Esophagus squamous epithelium (tissue), 5 donors: Measurements from ENCODE around the gene MDFIC2. TPM values are rescaled to one million over a fixed set of nuclear protein-coding genes. Genes with fewer than 3 reads are reported as not detected.
"Not testable (repeated sequence)": the region's sequence is repeated elsewhere in the genome, so short reads cannot be mapped to it uniquely, and the experiment has no call there.

Experiments
- DNase-seq: peaks from one replicate; lab custom pipeline; 2025; lab: John Stamatoyannopoulos, UW
- H3K27ac ChIP-seq, 4 donors: fragments of 200-600 bp; sonication (generic); one replicate each; pipeline ENCODE4 v1.5.1; 2016 to 2019; ENCODE audit warnings: mild to moderate bottlenecking in 1 of 4
- H3K27me3 ChIP-seq, 4 donors: fragments of 200-600 bp; sonication (generic); 1 replicate in 3 of 4; 2 replicates in 1 of 4; pipeline versions ENCODE4 v1.5.1 to v1.6.0; 2017 to 2021; ENCODE audit warnings: antibody characterized with exemption in 1 of 4
- H3K36me3 ChIP-seq, 3 donors: fragments of 200-600 bp; sonication (generic); one replicate each; pipeline ENCODE4 v1.5.1; 2016 to 2019
- H3K4me1 ChIP-seq, 3 donors: fragments of 200-600 bp; sonication (generic); one replicate each; pipeline ENCODE4 v1.5.1; 2017 to 2019
- H3K4me3 ChIP-seq, 4 donors: fragments of 200-600 bp; sonication (generic); 1 replicate in 3 of 4; 2 replicates in 1 of 4; pipeline ENCODE4 v1.5.1; 2016 to 2019; ENCODE audit warnings: mild to moderate bottlenecking in 2 of 4, moderate library complexity in 1 of 4
- H3K9me3 ChIP-seq, 3 donors: fragments of 200-600 bp; sonication (generic); one replicate each; pipeline ENCODE4 v1.5.1; 2016 to 2019
- POLR2A ChIP-seq, 4 donors: fragments of 450-650 bp; IDR thresholded peaks; one replicate each; pipeline ENCODE4 v1.6.1; 2017; ENCODE audit warnings: antibody characterized with exemption in 4 of 4, mild to moderate bottlenecking in 4 of 4, moderate library complexity in 3 of 4
- WGBS, 2 donors: methylation state at CpG; one replicate each; pipeline ENCODE4 v1.1.5; 2018; 5-methylcytosine and 5-hydroxymethylcytosine counted together
- intact Hi-C: fragments of 100-400 bp; cut with DNase I; formaldehyde crosslinking; loops from one replicate; pipeline ENCODE4 v1.15.0; 2022
- total RNA-seq, 4 donors: library from RNA; depleted of rRNA; stranded (reverse); fragments of >200 nt; gene quantifications; one replicate each; pipeline ENCODE4 v1.1.0, GENCODE V29; 2016
- TF ChIP-seq, protein P1 (sequence below), 6 experiments: fragments of 450-650 bp in 4 of 6; fragments of 200-600 bp in 2 of 6; sonication (generic) in 2 of 6; IDR thresholded peaks; one replicate each; pipeline ENCODE4 v1.5.1; 2016 to 2019; ENCODE audit warnings: antibody characterized with exemption in 6 of 6, mild to moderate bottlenecking in 4 of 6, moderate library complexity in 4 of 6
- donor health status: DM: yes; HTN: yes; CAD: no.

MDFIC2 gene
- total RNA-seq, 4 donors from 2014 or later: not detected

DNA sequence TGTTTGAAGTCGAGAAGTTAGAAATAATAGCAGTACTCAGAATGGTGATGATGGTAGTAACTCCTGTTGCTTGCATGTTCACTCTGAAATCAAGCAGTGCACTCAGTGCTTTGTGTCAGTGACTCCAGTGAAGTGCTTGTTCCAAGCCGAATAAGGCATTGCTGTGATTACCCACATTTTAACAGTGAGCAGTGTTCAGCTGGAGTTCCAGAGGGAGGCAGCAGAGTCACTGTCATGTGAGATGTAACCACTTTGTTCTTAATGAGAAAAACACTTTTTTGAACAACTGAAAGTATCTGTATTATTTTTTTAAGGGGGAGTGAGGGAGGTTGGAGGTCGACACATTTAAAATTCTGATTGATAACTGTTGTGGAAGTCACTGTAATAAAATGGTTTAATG is 3.7 kb downstream of the MDFIC2 start:
- no peak overlapping the region for H3K27ac ChIP-seq
- intact Hi-C loops: no loop called here
- no peak for DNase-seq
- H3K9me3 ChIP-seq: no peaks in the 10 kb centered on the region
- no peaks in the 10 kb centered on the region for H3K4me1 ChIP-seq
- TF ChIP-seq, protein P1, sequence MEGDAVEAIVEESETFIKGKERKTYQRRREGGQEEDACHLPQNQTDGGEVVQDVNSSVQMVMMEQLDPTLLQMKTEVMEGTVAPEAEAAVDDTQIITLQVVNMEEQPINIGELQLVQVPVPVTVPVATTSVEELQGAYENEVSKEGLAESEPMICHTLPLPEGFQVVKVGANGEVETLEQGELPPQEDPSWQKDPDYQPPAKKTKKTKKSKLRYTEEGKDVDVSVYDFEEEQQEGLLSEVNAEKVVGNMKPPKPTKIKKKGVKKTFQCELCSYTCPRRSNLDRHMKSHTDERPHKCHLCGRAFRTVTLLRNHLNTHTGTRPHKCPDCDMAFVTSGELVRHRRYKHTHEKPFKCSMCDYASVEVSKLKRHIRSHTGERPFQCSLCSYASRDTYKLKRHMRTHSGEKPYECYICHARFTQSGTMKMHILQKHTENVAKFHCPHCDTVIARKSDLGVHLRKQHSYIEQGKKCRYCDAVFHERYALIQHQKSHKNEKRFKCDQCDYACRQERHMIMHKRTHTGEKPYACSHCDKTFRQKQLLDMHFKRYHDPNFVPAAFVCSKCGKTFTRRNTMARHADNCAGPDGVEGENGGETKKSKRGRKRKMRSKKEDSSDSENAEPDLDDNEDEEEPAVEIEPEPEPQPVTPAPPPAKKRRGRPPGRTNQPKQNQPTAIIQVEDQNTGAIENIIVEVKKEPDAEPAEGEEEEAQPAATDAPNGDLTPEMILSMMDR (IDR thresholded peaks at IDR 0.05): no peak
- TF ChIP-seq POLR2A (IDR thresholded peaks at IDR 0.05): no peak
- no peaks in the 10 kb centered on the region for H3K27me3 ChIP-seq
- no peaks in the 10 kb centered on the region for H3K36me3 ChIP-seq
- 36 to 43% methylated on average over 3 of the region's 3 CpGs for WGBS, 2 donors
- H3K4me3 ChIP-seq: no peak overlapping the region

DNA sequence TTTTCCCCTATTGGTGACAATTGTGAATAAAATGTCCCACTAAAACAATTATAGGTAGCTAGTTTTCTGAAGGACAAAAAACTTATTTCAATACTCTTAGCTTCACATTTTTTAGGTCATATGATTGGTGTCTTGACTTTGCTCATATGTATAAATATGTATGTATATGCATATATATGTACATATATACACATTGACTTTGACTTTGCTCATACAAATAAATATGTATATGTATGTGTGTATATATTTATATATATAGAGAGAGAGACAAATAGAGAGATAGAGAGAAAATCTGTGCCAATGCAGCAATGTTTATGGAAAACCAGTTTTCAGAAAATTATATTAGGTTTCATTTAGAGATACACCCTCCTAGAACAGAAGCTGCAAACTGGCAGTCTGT is 5.7 kb downstream of the MDFIC2 start:
- no peak for TF ChIP-seq POLR2A (IDR thresholded peaks at IDR 0.05)
- TF ChIP-seq, protein P1 (IDR thresholded peaks at IDR 0.05): no peak
- Histone ChIP-seq H3K27me3 (no peaks in the 10 kb centered on the region), H3K27ac (no peak overlapping the region), H3K4me3 (no peak overlapping the region), H3K4me1 (no peaks in the 10 kb centered on the region), H3K36me3 (no peaks in the 10 kb centered on the region), H3K9me3 (no peaks in the 10 kb centered on the region)
- DNase-seq: no peak
- intact Hi-C loops: no loop called here

DNA sequence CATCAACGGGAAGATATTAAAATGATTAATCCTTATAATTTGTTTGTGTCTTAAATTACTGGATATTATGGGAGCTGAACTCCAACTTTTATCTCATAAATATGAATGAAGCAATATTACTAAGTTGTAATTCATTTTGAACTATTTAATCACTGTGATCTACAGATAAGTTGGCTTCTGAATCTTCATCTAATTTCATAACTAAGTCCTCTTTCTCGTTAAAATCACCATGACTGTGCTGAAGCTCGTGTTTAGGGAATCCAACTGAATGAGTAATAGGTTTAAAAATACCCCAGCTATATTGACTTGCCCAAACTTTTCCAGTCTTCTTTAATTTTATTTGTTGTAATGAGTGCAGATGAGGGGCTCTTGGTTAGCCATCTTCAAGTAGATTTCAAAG is 14.1 kb downstream of the MDFIC2 start:
- Histone ChIP-seq H3K36me3 (no peaks in the 10 kb centered on the region), H3K4me1 (no peaks in the 10 kb centered on the region), H3K27me3 (no peaks in the 10 kb centered on the region), H3K4me3 (no peak overlapping the region), H3K27ac (no peak overlapping the region), H3K9me3 (no peaks in the 10 kb centered on the region)
- WGBS, 2 donors: 45% methylated on average over 3 of the region's 3 CpGs
- no peak for DNase-seq
- TF ChIP-seq, protein P1 (IDR thresholded peaks at IDR 0.05): no peak
- no peak for TF ChIP-seq POLR2A (IDR thresholded peaks at IDR 0.05)
- intact Hi-C loops: no loop called here

DNA sequence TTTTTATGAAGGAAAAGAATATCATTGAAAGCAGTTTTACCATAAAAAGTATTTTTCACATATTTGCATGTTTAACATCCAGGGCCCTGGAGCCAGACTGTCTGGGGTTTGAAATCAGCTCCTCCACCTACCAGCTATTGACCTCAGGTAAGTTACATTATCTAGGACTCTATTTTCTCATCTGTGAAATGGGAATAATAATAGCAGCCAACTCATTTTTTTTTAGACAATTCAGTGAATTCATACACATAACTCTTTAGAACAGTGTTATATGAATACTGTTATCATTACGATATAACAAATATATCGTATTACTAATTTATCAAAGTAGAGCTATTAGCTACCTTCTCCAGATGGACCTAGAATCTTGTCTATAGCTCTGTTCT is 21.3 kb downstream of the MDFIC2 start:
- H3K27me3 ChIP-seq: no peaks in the 10 kb centered on the region
- DNase-seq: no peak
- H3K4me1 ChIP-seq: no peaks in the 10 kb centered on the region
- intact Hi-C loops: no loop called here
- H3K36me3 ChIP-seq: no peaks in the 10 kb centered on the region
- H3K27ac ChIP-seq: no peak overlapping the region
- 98 to 100% methylated on average over 2 of the region's 2 CpGs for WGBS, 2 donors
- H3K9me3 ChIP-seq: no peaks in the 10 kb centered on the region
- no peak overlapping the region for H3K4me3 ChIP-seq
- TF ChIP-seq POLR2A (IDR thresholded peaks at IDR 0.05): no peak
- TF ChIP-seq, protein P1 (IDR thresholded peaks at IDR 0.05): no peak

DNA sequence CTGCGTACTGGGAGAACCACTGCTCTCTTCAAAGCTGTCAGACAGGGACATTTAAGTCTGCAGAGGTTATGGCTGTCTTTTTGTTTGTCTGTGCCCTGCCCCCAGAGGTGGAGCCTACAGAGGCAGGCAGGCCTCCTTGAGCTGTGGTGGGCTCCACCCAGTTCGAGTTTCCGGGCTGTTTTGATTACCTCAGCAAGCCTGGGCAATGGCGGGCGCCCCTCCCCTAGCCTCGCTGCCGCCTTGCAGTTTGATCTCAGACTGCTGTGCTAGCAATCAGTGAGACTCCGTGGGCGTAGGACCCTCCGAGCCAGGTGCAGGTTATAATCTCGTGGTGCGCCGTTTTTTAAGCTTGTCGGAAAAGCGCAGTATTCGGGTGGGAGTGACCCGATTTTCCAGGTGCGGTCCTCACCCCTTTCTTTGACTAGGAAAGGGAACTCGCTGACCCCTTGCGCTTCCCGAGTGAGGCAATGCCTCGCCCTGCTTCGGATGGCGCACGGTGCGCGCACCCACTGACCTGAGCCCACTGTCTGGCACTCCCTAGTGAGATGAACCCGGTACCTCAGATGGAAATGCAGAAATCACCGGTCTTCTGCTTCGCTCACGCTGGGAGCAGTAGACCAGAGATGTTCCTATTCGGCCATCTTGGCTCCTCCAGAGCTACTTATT is 21.9 kb downstream of the MDFIC2 start:
- H3K4me3 ChIP-seq, H3K27ac ChIP-seq, DNase-seq, H3K36me3 ChIP-seq, H3K9me3 ChIP-seq, H3K27me3 ChIP-seq, H3K4me1 ChIP-seq, intact Hi-C loops: not testable (repeated sequence)
- WGBS, 2 donors: 90 to 97% methylated on average over 5 to 12 of the region's 32 CpGs

DNA sequence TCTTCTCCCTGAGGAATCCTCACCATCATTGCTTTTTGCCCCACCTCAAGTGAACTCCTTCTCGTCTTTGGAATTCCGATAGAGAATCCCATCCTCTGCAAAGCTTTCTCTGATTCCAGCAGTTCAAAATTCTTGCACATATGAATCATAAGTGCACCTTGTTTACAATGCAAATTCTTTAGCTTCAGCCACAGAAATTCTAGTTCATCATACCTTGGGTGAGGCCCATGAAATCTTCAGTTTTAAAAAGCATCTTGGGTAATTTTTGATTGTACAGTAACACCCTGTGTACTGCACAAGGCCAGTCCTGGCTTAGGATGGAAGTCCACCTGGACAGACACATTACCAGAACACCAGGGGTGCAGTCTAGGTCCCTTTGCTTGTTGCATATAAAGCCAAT is 30.8 kb downstream of the MDFIC2 start:
- H3K36me3 ChIP-seq: no peaks in the 10 kb centered on the region
- no peaks in the 10 kb centered on the region for H3K4me1 ChIP-seq
- TF ChIP-seq, protein P1 (IDR thresholded peaks at IDR 0.05): no peak
- no peak for TF ChIP-seq POLR2A (IDR thresholded peaks at IDR 0.05)
- H3K27me3 ChIP-seq: no peaks in the 10 kb centered on the region
- no peak overlapping the region for H3K4me3 ChIP-seq
- H3K9me3 ChIP-seq: no peaks in the 10 kb centered on the region
- WGBS, 2 donors: 59 to 69% methylated on average over 2 of the region's 2 CpGs
- intact Hi-C loops: no loop called here
- no peak for DNase-seq
- H3K27ac ChIP-seq: no peak overlapping the region
